HG03469 (cell line): ENCODE results near the gene NARF.
"Not testable (repeated sequence)": the region's sequence is repeated elsewhere in the genome, so short reads cannot be mapped to it uniquely, and the experiment has no call there.

Experiments used
- ATAC-seq: cut with Tn5 transposase; IDR thresholded peaks from one replicate; pipeline ENCODE4 v1.9.1; 2021; ENCODE audit warnings: mild to moderate bottlenecking, moderate library complexity, moderate number of reproducible peaks; ENCODE audit not compliant: unreplicated experiment

Gene NARF

GRCh38 chr17:82496529-82497434 is 38.2 kb downstream of the NARF start:
- peak; percentile 41 for ATAC-seq

- ATAC-seq: no peak
These were observed 39.2 kb downstream of the NARF start for GRCh38 chr17:82497483-82498405.

GRCh38 chr17:82502207-82502606 is 43.7 kb downstream of the NARF start:
- ATAC-seq: no peak

DNA sequence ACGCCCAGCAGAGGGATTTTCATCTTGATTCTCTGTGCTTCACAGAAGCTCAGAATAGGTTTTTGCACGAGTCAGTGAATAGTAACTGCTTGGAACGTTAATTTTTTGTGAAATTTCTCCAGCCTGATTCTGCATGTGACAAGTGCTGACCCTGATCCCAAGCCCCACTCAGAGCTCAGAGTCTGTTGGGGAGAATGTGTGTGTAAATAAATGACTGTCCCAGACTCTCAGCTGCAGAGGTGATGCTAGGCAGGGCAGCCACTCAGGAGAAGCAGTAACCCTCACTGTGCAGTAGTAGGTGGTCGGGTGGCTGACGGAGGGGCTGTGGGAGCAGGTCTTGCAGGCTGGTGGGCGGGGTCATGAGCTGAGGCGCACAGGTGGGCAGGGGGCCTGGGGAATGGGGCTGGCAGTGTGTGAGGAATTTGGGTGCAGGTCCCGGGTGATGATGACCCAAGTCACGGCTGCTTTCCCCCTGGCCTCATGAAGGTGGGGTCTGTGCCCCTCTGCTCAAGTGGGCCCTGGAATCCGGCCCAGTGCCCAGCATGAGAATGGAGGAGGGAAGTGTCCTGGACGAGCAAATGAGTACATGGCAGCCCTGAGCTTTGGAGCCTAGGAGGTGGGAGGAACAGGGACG is 44.7 kb downstream of the NARF start:
- ATAC-seq: no peak

- ATAC-seq: no peak
These were observed 45.3 kb downstream of the NARF start for GRCh38 chr17:82503728-82504308.

GRCh38 chr17:82505296-82505695 is 46.8 kb downstream of the NARF start:
- no peak for ATAC-seq

DNA sequence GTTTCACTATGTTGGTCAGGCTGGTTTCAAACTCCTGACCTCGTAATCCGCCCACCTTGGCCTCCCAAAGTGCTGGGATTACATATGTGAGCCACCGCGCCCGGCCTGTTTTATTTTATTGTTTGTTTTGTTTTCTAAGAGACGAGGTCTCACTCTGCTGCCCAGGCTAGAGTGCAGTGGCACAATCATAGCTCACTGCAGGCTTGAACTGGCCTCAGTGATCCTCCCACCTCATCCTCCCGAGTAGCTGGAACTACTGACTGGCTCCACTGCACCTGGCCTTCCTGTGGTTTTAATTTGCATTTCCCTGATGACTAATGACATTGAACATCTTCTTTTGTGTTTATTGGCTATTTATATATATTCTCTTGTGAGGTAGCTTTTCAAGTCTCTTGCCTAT is 47.9 kb downstream of the NARF start:
- peak; percentile 79 for ATAC-seq

DNA sequence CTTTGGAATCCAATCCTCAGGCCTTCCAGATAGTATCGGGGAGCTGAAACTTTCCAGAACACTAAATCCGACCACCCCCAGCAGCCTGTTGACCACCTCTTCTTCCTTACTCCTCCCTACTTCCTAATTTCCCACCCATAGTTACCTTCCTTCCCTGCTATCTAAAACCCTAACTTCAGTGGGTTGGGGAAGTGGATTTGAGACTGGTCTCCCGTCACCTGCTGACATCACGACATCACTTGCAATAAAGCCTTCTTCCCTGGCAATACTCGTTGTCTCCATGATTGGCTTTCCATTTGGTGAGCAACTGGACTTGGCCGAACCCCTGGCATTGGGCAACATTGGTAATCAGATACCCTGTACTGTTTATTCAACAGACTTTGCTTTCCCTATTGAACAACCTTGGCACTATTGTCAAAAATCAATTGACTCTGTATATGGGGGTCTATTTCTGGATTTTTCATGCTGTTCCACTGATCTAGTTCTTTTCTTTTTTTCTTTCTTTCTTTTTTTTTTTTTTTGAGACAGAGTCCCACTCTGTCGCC is 49.2 kb downstream of the NARF start:
- no peak for ATAC-seq

GRCh38 chr17:82511642-82512041 is 53.1 kb downstream of the NARF start:
- not testable (repeated sequence) for ATAC-seq

- not testable (repeated sequence) for ATAC-seq
These were observed 55.3 kb downstream of the NARF start for GRCh38 chr17:82513864-82514263.

- no peak for ATAC-seq
These were observed 58.8 kb downstream of the NARF start for GRCh38 chr17:82517230-82517865.

GRCh38 chr17:82518826-82519810 is 60.6 kb downstream of the NARF start, which contains the start of gene FOXK2:
FOXK2 (plus strand) TSS chr17:82519732; CDS start chr17:82519889, 157 bp downstream.
- peak; percentile 81 for ATAC-seq

GRCh38 chr17:82519971-82520903 is 61.7 kb downstream of the NARF start:
- ATAC-seq: no peak

- no peak for ATAC-seq
These were observed 66.0 kb downstream of the NARF start for GRCh38 chr17:82524540-82524939.

DNA sequence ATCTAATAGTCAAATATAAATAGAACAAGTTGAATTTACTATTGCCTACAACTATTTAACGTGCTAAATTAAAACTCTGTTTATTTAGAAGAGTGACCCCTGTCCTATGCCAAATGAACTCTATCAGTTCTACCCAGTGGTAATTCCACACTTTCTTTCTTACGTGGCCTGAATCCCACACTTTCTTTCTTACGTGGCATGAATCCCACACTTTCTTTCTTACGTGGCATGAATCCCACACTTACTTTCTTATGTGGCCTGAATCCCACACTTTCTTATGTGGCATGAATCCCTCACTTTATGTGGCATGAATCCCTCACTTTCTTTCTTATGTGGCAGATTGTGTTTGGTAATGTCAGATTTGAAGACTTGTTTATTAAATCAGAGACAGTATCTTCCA is 67.2 kb downstream of the NARF start:
- no peak for ATAC-seq

- ATAC-seq: no peak
These were observed 69.4 kb downstream of the NARF start for GRCh38 chr17:82527898-82528297.

DNA sequence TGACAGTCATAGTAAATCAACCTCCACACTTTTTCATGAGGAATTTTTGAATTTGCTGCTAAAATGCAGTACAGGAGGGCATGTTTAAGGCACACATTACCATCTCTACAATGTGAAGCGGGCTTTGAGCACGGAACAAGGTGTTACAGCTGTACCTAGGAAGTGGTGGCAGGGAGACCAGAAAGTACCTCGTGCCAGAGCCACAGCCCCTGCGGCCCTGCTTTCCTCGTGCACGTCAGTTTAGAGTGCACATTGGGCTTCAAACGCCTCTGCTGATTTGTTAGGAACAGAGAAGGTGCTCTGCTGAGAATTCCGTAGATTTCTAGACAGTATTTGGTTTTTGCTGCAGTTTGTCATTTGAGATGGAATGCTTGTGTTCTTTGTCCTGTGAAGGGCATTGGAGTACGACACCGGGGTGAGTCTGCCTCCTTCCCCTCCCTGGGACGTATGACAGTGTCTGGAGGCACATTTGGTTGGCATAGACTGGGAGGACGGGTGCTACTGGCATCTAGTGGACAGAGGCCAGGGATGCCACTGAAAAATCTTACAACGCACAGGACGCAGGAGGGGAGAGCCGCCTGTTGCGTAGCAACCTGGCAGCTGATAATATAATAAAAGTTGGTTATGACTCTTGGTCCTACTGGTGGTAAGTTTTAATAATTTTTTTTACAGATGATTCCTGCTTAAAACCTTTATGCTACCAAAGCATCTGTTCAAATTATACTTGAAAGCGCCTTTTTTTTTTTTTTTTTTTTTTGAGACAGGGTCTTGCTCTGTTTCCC is 70.1 kb downstream of the NARF start:
- ATAC-seq: no peak
